ENCODE measurements around the gene FGGY.

DNA sequence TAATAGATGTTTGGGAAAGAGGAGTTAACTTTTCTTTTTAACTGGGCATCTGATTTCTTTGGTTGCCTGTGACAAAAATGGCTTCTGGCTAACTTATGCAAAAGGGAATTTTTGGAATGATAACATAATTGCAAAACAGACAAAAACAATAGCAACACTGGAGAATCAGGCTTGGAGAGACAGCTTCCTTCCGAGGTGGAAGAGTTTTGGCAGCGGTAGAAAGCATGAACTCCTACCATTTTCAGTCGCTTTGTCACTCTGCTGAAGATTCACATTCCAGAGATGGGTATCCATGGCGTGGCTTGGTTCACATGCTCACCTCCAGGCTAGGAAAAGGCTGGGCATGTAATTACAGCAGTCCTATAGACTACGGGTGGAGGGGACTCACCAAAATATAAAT is 17.2 kb upstream of the FGGY start:
- TF ChIP-seq, protein P1, sequence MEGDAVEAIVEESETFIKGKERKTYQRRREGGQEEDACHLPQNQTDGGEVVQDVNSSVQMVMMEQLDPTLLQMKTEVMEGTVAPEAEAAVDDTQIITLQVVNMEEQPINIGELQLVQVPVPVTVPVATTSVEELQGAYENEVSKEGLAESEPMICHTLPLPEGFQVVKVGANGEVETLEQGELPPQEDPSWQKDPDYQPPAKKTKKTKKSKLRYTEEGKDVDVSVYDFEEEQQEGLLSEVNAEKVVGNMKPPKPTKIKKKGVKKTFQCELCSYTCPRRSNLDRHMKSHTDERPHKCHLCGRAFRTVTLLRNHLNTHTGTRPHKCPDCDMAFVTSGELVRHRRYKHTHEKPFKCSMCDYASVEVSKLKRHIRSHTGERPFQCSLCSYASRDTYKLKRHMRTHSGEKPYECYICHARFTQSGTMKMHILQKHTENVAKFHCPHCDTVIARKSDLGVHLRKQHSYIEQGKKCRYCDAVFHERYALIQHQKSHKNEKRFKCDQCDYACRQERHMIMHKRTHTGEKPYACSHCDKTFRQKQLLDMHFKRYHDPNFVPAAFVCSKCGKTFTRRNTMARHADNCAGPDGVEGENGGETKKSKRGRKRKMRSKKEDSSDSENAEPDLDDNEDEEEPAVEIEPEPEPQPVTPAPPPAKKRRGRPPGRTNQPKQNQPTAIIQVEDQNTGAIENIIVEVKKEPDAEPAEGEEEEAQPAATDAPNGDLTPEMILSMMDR (IDR thresholded peaks at IDR 0.05), result no peak
- no peak for TF ChIP-seq POLR2A (IDR thresholded peaks at IDR 0.05)

All from body of pancreas (tissue), 4 donors.